GM21515 (cell line): ENCODE data around the gene CCDC59.
"Not testable (repeated sequence)": the region's sequence is repeated elsewhere in the genome, so short reads cannot be mapped to it uniquely, and the experiment has no call there.

Experiments
- ATAC-seq: cut with Tn5 transposase; IDR thresholded peaks from one replicate; pipeline ENCODE4 v1.9.1; 2021; ENCODE audit not compliant: unreplicated experiment

Gene CCDC59, protein sequence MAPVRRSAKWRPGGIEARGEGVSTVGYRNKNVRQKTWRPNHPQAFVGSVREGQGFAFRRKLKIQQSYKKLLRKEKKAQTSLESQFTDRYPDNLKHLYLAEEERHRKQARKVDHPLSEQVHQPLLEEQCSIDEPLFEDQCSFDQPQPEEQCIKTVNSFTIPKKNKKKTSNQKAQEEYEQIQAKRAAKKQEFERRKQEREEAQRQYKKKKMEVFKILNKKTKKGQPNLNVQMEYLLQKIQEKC

DNA sequence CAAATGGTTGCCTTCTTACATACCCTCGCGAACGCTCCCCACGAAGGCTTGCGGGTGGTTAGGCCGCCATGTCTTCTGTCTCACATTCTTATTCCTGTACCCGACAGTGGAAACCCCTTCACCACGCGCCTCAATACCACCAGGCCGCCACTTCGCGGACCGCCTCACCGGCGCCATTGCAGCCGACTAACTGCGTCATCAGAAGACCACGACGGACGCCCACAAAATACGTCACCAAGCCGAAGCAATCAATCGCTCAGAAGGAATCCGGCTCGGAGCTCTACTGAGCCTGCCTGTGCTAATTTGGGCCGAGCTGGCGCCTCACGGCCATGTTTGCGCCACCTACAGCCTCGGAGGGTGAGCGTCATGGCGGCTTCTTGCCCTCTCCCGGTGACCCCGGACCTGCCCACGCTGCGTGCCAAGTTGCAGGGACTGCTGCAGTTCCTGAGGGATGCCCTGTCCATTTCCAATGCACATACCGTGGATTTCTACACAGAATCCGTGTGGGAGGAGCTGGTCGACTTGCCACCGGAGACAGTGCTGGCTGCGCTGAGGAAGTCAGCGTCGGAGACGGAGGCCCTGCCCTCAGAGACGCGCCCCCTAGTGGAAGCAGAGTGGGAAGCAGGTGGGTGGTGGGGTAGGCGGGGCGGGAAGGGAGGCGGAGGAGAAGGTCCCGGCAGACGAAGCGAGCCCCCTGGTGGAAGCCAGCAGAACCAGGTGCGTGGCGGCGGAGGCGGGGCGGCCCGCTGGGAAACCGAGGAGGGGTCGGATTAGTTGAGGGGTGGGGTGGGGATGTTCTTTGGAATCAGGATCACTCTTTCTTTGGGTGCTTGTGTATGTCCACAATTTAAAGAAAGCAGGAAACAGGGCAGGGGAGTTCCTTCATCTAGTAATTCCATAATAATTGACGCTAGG lies at the start of gene CCDC59, which contains the start of gene METTL25:
CCDC59 (minus strand) TSS at position 188 of the 915 bp plus-strand sequence; CDS start at position 177, 11 bp downstream.
METTL25 (plus strand) TSS at position 330 of the 915 bp plus-strand sequence; CDS start at position 367, 37 bp downstream.
- ATAC-seq: peak; percentile 95

DNA sequence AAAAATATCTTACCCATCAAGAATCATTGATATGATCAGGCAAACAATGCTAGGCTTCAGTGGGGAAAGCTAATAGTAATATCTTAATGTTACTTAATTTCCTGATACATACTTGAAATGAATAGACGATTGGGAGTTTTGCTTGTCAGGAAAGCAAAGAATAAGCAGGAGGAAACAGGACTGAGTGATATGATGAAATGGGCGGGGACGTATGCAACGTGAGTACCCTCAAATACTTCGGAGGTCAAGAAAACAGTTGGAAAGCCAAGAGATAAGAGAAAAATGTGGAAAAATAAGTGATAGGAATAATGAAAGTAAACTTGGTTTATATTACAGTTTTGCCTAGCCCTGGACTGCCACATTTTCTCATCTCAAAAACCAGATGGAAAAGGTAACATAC lies 49.3 kb upstream of the CCDC59 start:
- no peak for ATAC-seq

DNA sequence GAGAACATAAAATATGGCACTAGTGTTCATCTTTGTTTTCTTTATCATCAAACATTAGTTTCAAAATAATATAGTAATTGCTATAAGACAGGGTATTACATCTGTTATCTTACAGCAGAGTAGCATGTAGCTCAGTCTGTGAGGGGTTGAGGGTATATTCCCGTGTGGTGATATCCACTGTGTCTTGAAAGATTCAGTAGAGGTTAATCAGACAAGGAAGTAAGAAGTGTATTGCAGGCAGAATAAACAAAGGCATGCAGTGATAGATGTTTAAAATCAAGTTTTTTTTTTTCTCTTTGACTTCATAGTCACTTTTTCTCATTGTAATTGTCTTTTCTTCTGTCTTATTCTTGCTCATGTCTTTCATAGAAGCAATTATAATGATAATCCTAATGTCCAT lies 48.5 kb upstream of the CCDC59 start:
- no peak for ATAC-seq

DNA sequence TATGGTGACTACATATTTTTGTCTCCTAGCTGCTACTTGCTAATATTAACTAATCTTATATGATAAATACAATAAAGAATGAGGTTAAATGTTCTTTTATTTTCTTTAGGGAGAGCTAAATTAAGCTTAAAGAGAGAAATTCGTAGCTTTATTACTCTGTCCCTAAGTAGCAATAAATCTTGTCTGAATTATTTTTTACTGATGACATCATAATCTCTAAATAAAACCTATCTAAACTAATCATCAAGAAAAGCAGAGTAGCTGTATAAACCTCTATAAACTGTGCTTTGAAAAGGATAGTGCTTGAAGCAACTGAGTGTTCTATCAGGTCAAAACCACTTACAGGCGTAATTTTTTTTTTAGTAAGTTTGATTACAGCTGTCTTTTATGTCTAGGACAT lies 42.6 kb upstream of the CCDC59 start:
- ATAC-seq: no peak

DNA sequence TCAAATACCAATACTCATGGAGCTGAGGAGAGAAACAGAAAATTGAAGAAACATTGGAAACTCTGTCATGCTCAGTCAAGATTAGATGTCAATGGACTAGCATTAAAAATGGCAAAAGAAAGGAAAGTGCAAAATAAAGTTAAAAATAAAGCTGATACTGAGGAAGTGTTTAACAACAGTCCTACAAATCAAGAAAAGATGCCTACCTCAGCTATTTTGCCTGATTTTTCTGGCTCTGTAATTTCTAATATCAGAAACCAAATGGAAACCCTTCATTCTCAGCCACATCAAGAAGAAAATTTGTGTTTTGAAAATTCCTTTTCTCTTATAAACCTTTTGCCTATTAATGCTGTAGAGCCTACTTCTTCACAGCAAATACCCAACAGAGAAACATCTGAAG lies 40.7 kb upstream of the CCDC59 start:
- ATAC-seq: no peak

DNA sequence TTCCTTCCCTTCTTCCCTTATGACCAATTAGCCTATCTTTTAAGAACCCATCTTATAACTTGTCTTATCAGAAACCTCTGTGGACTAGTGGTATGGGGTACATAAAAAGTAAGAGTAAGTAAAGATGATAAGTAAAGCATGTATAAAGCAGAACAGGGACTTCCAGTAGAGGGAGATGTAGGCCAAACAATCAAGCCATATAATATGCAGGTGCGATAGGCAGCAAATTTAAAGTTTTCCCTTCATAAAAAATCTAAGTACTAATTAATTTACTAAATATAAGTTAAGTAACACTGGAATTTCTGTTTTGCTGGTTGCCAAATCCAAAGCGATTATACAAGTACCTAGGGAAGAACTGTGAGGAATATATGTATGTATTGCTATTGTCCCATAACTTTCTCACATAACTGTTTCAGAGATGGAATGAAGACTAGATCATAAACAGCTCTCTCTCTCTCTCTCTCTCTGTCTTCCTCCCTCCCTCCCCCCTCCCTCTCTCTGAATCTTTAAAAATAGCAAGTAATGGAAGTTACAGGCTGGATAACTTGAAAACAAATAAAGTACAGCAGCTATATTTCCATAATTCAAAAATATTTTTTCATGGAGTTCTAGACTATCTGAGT lies 25.9 kb upstream of the CCDC59 start:
- ATAC-seq: no peak

DNA sequence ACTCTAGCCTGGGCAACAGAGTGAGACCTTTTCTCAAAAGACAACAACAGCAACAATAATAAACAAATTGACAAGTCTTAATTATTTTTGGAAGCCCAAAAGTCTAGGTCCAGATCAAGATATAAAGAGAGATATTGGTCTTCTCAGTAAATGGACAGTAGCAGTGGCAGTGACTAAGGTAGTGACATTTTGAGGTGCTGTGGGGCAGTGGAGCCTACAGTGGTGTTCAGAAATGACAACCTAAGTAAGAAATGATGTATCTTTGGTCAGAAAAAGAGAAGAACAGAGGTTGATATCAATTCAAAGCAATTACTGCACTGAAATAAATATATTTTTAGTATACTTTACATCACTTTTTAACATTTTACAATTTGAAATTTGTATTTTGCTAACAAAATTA lies 20.8 kb upstream of the CCDC59 start:
- ATAC-seq: no peak

DNA sequence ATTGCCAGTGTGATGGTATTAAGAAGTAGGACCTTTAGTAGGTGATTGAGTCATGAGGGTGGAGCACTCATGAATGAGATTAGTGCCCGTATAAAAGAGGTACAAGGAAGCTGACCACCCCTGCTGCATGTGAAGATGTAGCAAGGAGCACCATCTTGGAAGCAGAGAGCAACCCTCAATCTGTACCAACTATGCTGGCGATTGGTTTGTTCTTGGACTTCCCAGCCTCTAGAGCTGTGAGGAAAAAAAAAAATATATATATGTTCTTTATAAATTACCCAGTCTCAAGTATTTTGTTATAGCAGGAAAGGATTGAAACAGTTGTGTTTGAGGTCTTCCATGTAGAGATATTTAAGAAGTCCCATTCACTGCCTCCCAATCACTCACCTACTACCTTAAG lies 17.0 kb upstream of the CCDC59 start:
- no peak for ATAC-seq

DNA sequence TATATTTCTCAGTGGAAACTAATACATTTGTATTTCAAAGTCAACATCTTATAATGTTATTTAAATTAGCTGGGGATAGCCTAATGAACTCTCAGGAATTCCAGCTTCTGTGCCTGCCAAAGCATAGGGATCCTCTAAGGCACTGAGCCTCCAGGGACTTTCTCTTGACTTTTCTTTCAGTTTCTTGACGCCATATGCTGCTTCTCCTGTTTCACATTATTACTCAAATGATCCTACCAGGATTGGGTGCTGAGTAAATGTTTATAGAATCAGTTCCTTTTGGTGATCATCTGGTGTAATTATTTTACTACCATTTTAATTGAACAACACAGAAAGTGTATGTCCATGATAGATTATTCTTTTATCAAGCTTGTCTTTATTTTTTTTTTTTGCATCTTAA lies 8.0 kb upstream of the CCDC59 start:
- ATAC-seq: no peak

DNA sequence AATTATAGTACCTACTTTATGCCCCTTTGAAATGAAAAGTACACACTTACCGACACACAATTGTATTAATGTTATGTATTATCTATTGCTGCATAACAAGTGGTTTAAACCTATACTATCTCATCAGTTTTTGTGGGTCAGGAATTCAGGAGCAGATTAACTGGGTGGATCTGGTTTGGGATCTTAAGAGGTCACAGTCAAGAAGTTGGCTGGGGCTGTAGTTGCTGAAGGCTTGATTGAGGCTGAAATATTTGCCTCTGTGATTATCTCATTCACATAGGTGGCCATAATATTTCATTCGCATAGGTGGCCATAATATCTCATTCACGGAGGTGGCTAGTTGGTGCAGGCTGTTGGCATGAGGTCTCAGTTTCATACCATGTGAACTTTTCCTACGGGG lies 5.8 kb upstream of the CCDC59 start:
- ATAC-seq: no peak

DNA sequence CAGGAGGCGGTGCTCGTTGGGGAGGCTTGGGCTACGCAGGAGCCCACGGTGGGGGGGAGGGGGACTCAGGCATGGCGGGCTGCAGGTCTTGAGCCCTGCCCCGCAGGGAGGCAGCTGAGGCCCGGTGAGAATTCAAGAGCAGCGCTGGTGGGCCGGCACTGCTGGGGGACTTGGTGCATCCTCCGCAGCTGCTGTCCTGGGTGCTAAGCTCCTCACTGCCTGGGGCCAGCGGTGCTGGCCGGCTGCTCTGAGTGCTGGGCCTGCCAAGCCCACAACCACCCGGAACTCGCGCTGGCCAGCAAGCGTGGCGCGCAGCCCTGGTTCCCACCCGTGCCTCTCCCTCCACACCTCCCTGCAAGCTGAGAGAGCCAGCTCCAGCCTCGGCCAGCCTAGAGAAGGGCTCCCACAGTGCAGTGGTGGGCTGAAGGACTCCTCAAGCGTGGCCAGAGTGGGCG lies 3.3 kb upstream of the CCDC59 start:
- ATAC-seq: no peak

DNA sequence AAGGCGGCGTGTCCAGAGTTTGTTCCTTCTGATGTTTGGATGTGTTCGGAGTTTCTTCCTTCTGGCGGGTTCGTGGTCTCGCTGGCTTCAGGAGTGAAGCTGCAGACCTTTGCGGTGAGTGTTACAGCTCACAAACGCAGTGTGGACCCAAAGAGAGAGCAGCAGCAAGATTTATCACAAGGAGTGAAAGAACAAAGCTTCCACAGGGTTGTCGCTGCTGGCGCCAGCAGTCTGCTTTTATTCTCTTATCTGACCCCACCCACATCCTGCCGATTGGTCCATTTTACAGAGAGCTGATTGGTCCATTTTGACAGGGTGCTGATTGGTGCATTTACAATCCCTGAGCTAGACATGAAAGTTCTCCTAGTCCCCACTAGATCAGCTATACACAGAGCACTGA lies 2.6 kb upstream of the CCDC59 start:
- ATAC-seq: not testable (repeated sequence)

DNA sequence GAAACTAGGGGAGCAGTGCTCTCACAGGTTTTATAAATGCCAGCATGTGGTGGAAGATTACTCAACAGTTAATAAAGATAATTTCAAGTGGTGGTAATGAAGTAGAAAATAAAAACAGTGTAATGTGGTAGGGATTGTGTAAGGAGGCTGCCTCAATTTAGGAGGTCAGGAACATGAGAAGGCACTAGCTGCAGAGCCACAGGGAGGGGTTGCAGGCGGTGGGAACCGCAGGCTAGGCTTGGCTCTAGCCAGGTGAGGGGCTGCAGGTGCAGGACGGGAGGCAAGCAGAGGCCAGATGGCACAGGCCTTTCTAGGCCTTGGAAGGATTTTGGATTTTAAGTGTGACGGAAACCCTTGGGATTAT lies 910 bp upstream of the CCDC59 start:
- peak; percentile 19 for ATAC-seq

DNA sequence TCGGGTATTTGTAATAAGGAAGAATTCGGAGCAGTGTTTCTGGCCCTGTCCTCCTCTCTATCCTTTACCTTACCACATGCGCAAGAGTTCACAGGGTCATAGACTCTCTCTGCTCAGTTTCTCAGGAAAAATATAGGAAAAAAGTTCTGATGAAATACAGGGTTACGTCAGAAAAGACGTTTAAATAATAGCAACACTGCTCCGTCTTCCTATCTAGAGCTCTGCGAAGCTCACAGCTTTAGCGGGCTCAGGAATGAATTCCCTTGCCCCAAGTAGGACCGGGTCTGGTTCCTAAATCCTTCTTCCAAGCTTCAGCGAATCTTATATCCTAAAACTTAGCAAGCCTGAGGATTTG lies 365 bp downstream of the CCDC59 start:
- no peak for ATAC-seq

DNA sequence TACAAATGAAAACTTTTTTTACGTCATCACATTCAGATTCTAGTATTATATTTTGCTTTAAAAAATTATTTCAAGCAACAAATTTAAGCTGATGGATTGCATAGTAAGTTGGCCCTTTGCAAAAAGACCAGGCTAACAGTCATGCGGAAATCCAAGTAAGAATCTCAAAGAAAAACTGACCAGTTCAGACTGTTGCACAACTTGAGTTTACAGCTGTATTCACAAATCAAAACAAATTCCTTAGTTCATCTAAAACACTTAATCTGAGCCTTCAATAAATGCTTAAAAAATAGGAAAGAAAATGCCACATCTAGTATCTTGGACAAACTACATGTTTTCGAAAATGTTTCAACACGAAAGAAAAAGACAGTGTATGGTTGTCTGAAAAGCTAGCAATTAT lies 847 bp downstream of the CCDC59 start:
- ATAC-seq: no peak

DNA sequence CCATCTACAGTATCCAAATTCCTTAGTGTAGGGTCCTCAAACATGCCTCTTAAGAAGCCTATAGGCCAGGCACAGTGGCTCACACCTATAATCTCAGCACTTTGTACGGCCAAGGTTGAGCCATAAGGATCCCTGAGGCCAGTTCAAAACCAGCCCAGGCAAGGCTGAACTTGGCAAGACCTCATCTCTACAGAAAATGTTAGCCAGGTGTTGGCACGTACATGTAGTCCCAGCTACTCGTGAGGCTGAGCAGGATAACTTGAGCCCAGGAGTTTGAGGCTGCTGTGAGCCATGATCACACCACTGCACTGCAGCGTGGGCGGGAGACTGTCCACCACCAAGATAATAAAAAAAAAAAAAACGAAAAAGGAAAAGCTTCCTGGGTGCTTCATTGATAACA lies 6.8 kb downstream of the CCDC59 start:
- no peak for ATAC-seq

DNA sequence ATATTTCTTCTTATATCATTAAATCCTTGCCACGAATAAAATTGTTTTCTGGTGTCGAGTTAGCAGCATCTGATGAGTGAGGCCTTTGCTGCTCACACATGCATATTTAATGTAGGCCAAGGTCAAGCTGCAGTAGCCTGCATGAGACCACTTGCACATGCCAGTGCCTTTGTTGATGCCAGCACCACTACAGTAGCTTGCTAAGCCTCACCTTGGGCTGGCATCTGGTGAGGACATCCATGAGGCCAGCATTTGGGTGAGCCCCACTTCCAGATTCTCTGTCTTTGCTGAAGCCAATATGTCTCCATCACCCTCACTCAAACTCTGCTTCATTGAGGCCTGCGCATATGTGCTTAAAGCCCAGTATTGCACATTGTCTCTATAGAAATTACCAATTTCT lies 8.0 kb downstream of the CCDC59 start:
- no peak for ATAC-seq

DNA sequence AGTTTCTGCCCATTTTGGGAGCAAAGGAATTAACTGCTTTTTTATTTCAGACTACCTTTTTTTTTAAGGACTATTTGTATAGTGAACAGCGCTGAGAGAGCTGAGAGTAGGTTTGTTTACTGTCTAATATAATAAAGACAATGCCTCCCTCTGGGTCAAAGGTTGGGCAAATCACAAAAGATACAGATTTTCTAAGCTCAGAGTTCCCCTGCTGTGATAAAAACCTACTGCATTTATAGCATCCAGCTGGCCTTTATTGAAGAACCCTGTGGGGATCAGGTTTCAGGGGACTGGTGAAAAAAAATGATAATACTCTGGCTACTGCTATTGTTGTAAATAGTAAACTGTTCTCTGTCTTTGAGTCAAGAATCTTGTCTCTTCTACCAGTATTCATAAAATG lies 28.7 kb downstream of the CCDC59 start:
- no peak for ATAC-seq

DNA sequence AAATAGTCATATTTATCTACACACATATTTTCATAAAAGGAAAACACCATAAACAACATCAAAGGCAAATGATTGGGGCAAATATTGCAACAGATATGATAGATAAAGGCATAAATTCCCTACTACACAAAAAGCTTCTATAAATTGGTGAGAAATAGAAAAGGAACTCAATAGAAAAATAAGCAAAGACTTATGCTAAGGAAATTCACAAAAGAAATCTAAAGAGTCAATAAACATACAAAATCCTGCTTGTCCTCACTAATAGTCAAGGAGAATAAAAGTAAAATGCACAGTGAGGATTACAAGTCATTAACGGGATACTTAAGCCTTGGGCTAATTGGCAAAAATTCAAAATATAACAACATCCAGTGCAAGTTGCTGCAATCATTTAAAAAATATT lies 30.3 kb downstream of the CCDC59 start:
- no peak for ATAC-seq

DNA sequence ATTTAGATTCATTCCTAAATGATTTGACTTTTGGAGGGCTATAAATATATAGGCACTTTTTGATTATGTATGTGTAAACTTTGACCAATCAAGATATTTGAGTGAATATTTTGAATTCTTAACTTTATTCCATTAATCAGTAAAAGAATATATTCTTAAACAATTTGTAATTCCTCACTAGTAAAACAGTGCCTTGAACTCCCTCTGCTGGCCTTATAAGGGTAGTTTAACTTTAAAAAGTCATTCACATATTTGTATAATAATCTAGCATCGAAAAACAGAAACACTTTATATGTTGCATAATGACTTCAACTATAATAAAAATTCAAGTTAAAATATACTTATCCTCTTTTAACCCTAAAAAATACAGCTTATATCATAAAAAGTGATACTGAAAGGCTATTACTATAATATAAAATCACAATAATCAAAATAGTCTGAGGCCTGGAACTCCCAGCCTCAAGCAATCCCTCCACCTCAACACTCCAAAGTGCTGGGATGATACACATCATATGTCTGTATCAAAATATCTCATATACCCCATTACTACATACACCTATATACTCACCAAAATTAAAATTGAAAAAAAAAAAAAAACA lies 31.2 kb downstream of the CCDC59 start:
- ATAC-seq: peak; percentile 76

DNA sequence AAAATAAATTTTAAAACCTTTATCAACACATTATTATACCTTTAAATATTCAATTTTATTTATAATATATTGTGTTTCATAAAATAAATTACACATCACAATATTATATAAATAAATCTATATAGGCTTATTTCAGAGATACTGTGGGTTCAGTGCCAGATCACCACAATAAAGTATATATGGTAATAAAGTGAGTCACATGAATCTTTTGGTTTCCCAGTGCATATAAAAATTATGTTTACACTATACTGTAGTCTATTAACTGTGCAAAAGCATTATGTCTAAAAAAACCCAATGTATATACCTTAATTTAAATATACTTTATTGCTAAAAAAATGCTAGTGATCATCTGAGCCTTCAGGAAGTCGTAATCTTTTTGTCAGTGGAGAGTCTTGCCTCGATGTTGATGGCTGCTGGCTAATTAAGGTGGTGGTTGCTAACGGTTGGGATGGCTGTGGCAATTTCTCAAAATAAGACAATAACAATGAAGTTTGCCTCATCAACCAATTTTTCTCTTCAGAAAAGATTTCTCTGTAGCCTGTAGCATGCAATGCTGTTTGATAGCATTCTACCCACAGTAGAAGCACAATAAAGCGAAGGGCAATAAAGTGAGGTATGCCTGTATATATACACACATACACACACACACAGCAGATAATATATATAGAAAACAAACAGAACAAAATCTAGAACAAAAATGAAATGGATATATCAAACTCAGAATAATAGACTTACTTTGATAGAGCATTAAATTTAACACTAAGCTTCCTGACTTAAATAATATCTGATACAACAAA lies 32.4 kb downstream of the CCDC59 start:
- no peak for ATAC-seq
